ENCODE data around the gene CDK16.

The CDK16 gene

DNA sequence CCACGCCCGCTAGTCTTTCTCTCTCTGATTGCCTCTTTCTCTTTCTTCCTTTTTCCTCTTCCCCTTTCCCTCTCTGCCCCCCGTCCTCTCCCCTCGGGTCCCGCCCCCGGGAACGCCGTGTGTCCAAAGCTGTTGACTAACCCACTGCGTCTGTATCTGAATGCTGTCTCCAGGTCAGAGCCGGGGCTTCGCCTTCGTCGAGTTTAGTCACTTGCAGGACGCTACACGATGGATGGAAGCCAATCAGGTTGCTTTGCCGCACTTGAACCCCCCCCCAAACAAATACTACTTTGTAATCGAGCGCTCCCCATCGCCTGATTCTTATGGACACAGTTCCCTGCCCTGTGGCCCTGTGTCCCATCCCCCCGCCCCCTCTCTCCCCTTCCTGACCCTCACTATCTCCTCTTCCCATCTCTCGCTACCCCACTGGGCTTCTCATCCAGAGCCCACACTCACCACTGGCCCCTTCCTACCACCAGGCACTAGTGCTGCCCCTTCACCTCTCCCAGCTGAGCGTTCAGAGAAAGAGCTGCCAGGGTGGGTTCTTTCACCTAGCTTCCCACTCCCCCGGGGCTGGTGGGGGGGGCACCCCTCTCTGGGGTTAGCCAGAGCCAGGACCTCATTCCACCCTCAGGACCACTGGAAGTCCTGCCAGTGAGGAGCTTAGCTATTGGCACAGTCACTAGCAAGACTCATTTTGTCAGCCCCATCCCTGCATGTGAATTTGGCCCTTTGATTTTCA is 43.5 kb upstream of the CDK16 start:
- Histone ChIP-seq H3K4me1 (no peaks in the 10 kb centered on the region), H3K36me3 (peaks cover 96% of the 10 kb centered on the region), H3K4me3 (no peak overlapping the region), H3K4me2 (no peak overlapping the region), H4K20me1 (peaks cover 89% of the 10 kb centered on the region), H3K27ac (no peak overlapping the region), H3K9ac (no peak overlapping the region), H3K27me3 (peaks cover 70% of the 10 kb centered on the region), H3K9me3 (no peaks in the 10 kb centered on the region)
- TF ChIP-seq Cebpa-rat (IDR thresholded peaks at IDR 0.05): no peak

DNA sequence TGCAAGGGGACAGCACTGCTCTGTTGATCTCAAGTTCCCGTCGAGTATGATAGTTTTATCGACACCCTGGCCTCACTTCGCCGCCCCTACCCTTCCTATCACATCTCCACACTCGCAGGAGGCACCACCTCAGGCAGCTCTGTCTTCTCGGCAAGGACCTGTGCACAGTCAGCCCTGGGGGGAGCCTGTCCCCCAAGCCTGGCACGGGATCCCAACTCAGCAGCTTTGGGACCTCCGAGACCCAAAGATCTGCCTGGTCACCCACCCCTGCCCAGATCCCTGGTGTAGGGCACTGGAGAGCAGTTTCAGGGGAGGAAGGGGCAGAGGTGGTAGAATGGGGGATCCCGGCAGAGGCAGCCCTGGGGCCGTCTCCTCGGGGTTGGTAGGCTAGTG is 42.9 kb upstream of the CDK16 start:
- Histone ChIP-seq H3K36me3 (peaks cover 94% of the 10 kb centered on the region), H3K4me1 (no peaks in the 10 kb centered on the region), H3K9me3 (no peaks in the 10 kb centered on the region), H3K4me3 (no peak overlapping the region), H3K27ac (no peak overlapping the region), H3K4me2 (no peak overlapping the region), H4K20me1 (peaks cover 83% of the 10 kb centered on the region), H3K9ac (no peak overlapping the region), H3K27me3 (peaks cover 64% of the 10 kb centered on the region)
- TF ChIP-seq Cebpa-rat (IDR thresholded peaks at IDR 0.05): no peak

DNA sequence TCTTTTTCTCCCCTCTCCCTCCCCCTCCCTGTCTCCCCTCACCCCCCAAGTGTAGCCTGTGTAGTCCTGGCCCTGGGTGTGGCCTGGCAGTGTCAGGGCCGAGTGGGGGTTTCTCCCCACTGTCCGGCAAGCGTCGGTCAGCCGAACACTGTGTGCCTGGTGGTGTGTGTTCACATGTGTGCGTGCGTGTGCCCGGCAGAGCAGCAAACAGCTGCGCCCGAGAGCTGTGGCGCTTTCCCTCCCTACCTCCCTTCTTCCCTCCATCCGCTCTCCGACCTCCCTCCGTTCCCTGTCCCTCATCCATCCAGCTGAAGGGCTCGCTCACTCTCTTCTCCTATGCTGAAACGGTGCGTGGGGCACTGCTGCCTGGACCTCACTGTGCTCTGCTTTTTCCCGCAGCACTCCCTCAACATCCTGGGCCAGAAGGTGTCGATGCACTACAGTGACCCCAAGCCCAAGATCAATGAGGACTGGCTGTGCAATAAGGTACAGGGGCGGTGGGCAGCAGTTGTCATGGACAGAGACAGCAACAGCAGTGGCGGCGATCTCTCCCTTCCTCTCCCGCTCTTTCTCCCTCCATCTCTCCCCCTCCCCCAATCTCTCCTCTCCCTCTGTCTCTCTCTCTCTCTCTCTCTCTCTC is 42.3 kb upstream of the CDK16 start:
- Histone ChIP-seq H3K36me3 (peaks cover 93% of the 10 kb centered on the region), H4K20me1 (peaks cover 77% of the 10 kb centered on the region), H3K27me3 (peaks cover 63% of the 10 kb centered on the region), H3K4me2 (no peak overlapping the region), H3K4me1 (no peaks in the 10 kb centered on the region), H3K4me3 (no peak overlapping the region), H3K9me3 (no peaks in the 10 kb centered on the region), H3K9ac (no peak overlapping the region), H3K27ac (no peak overlapping the region)
- TF ChIP-seq Cebpa-rat (IDR thresholded peaks at IDR 0.05): no peak

DNA sequence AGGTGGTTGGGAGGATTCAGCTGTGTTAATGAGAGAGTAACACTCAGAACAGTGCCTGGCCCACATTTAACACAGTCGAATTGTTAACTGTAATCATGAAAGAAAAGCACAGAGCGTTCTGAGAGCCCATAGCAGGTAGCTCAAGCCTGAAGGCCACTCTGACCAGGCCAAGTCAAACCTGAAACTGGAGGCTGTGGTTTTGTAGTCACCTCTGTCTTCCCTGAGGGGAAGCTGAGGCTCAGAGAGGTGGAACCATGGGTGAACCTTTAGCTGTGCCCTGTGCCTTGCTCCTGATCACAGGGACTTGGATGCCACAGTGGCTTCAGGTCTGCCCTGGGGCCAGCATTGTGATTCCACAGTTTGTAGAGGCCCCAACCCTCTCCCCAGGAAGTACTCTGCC is 41.4 kb upstream of the CDK16 start:
- Histone ChIP-seq H3K4me1 (no peaks in the 10 kb centered on the region), H3K4me2 (no peak overlapping the region), H3K27me3 (peaks cover 69% of the 10 kb centered on the region), H3K9me3 (no peaks in the 10 kb centered on the region), H4K20me1 (peaks cover 77% of the 10 kb centered on the region), H3K9ac (no peak overlapping the region), H3K36me3 (peaks cover 93% of the 10 kb centered on the region), H3K27ac (no peak overlapping the region), H3K4me3 (no peak overlapping the region)
- no peak for TF ChIP-seq Cebpa-rat (IDR thresholded peaks at IDR 0.05)

DNA sequence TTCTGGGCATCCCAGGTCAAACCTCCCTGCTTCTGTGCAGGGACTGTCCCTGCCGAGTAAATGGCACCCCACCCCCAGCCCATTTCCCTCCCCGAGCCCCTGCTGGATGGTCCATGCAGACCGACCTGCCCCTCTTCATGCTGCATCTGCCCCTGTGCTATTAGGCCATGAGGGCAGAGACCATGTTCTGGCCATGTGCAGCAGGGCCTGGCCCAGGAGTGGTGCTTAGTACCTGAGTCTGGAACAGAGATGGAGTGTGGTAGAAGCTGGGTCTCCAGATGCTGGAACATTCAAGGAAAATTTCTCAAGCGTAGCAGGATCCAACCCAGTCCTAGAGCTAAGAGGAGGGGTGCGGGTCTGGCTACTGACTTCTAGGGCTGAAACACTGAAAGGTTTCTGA is 40.1 kb upstream of the CDK16 start:
- Histone ChIP-seq H4K20me1 (peaks cover 75% of the 10 kb centered on the region), H3K36me3 (peaks cover 92% of the 10 kb centered on the region), H3K4me3 (no peak overlapping the region), H3K9me3 (no peaks in the 10 kb centered on the region), H3K4me1 (no peaks in the 10 kb centered on the region), H3K4me2 (no peak overlapping the region), H3K27me3 (peaks cover 66% of the 10 kb centered on the region), H3K9ac (no peak overlapping the region), H3K27ac (no peak overlapping the region)
- no peak for TF ChIP-seq Cebpa-rat (IDR thresholded peaks at IDR 0.05)

DNA sequence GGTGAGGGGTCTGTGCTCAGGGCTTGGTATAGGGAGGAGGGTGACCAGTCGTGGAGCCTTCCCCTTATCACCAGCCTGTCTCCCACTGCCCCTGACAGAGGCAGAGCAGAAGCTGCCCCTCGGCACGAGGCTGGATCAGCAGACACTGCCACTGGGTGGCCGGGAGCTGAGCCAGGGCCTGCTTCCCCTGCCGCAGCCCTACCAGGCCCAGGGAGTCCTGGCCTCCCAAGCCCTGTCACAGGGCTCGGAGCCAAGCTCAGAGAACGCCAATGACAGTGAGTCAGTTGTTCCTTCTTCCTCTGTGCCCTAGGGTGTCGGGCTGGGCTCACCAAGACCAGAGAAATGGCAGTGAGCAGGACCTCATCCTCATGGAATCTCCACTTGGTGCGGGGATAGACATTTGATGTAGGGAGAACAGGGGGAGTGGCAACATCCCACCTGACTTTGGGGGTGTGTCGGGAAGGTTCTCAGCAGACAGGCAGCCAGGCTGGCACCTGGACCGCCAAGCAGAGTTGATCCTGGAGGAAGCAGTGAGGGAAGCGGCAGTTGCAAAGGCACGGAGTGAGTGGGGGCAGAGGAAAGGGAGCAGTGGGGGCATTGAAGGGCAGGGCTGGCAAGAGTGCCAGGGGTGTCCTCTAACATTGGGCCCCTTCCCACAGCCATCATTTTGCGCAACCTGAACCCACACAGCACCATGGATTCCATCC is 39.1 kb upstream of the CDK16 start:
- no peak overlapping the region for H3K4me3 ChIP-seq
- no peaks in the 10 kb centered on the region for H3K4me1 ChIP-seq
- no peaks in the 10 kb centered on the region for H3K9me3 ChIP-seq
- no peak overlapping the region for H3K4me2 ChIP-seq
- H3K27me3 ChIP-seq: peaks cover 68% of the 10 kb centered on the region
- no peak overlapping the region for H3K9ac ChIP-seq
- peaks cover 80% of the 10 kb centered on the region for H4K20me1 ChIP-seq
- peaks cover 91% of the 10 kb centered on the region for H3K36me3 ChIP-seq
- no peak for TF ChIP-seq Cebpa-rat (IDR thresholded peaks at IDR 0.05)
- H3K27ac ChIP-seq: no peak overlapping the region

DNA sequence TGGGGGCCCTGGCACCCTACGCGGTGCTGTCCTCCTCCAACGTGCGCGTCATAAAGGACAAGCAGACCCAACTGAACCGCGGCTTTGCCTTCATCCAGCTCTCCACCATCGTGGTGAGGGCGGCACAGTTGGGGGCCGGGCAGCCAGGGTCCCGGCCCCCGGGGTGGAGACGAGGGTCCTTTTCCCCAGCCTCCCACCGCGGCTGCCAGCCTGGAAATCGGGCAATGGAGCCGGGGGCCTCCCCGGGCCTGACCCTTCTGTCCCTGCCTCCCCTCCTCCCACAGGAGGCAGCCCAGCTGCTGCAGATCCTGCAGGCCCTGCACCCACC is 38.6 kb upstream of the CDK16 start:
- no peaks in the 10 kb centered on the region for H3K4me1 ChIP-seq
- TF ChIP-seq Cebpa-rat (IDR thresholded peaks at IDR 0.05): no peak
- peaks cover 70% of the 10 kb centered on the region for H3K27me3 ChIP-seq
- peaks cover 83% of the 10 kb centered on the region for H4K20me1 ChIP-seq
- no peak overlapping the region for H3K4me2 ChIP-seq
- no peak overlapping the region for H3K9ac ChIP-seq
- H3K27ac ChIP-seq: no peak overlapping the region
- H3K4me3 ChIP-seq: no peak overlapping the region
- no peaks in the 10 kb centered on the region for H3K9me3 ChIP-seq
- peaks cover 91% of the 10 kb centered on the region for H3K36me3 ChIP-seq

DNA sequence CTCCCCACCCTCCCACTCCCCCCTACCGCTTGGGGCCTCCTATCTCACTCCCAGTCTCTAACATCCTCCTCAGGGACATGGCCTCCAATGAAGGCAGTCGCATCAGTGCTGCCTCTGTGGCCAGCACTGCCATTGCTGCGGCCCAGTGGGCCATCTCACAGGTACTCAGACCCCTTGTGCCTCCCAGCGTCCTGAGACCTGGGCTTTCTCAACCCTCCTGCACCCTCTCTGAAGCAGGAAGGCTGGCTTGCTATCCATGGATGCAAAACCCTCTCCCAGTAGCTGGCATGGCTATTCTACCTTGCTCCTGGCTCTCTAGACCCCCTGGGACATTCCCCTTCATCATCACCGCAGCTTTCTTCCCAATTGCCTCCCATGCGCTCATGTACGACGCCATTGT is 38.1 kb upstream of the CDK16 start:
- no peak for TF ChIP-seq Cebpa-rat (IDR thresholded peaks at IDR 0.05)
- Histone ChIP-seq H4K20me1 (peaks cover 84% of the 10 kb centered on the region), H3K4me3 (no peak overlapping the region), H3K27ac (no peak overlapping the region), H3K4me1 (no peaks in the 10 kb centered on the region), H3K9me3 (no peaks in the 10 kb centered on the region), H3K4me2 (no peak overlapping the region), H3K9ac (no peak overlapping the region), H3K27me3 (peaks cover 74% of the 10 kb centered on the region), H3K36me3 (peaks cover 91% of the 10 kb centered on the region)

DNA sequence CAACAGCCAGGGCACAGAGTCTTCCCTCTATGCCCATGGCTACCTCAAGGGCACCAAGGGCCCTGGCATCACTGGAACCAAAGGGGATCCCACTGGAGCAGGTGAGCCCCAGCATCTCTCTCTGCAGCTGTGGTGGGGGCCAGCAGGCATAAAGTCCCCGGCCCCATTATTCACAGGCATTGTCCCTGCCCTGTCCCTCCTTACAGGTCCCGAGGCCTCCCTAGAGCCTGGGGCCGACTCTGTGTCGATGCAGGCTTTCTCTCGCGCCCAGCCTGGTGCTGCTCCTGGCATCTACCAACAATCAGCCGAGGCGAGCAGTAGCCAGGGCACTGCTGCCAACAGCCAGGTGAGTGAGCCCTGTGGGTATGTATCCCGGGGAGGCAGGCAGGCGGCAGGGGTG is 37.2 kb upstream of the CDK16 start:
- Histone ChIP-seq H3K27ac (no peak overlapping the region), H3K4me1 (no peaks in the 10 kb centered on the region), H3K9me3 (no peaks in the 10 kb centered on the region), H3K36me3 (peaks cover 91% of the 10 kb centered on the region), H3K9ac (no peak overlapping the region), H3K4me3 (no peak overlapping the region), H3K27me3 (peaks cover 73% of the 10 kb centered on the region), H3K4me2 (no peak overlapping the region), H4K20me1 (peaks cover 81% of the 10 kb centered on the region)
- no peak for TF ChIP-seq Cebpa-rat (IDR thresholded peaks at IDR 0.05)

DNA sequence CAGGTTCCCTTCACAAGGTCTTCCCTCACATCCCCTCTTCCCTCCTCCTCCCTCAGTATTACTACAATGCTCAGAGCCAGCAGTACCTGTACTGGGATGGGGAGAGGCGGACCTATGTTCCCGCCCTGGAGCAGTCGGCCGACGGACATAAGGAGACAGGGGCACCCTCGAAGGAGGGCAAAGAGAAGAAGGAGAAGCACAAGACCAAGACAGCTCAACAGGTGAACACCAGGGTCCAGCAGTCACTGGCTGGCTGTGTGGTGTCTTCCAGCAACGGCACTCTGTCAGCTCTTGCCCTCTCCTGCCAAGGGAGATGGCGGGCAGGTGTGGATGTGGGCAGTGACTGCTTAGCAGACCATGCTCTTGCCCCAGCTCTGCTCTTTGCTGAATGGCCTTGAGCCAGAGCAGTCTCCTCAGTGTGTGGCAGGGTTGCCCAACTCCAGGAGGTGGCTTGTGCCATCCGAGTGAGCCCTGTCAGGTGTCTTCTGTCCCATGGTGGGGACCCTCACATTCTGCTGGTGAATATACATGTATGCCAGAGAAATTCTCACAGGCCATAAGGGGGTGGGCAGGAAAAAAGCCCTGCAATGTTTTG is 36.3 kb upstream of the CDK16 start:
- peaks cover 91% of the 10 kb centered on the region for H3K36me3 ChIP-seq
- no peak for TF ChIP-seq Cebpa-rat (IDR thresholded peaks at IDR 0.05)
- peaks cover 81% of the 10 kb centered on the region for H4K20me1 ChIP-seq

More for the DNA sequence above, 36.3 kb upstream of the CDK16 start:
- no peak overlapping the region for H3K9ac ChIP-seq
- H3K27ac ChIP-seq: no peak overlapping the region
- H3K27me3 ChIP-seq: peaks cover 67% of the 10 kb centered on the region
- no peak overlapping the region for H3K4me3 ChIP-seq
- H3K9me3 ChIP-seq: no peaks in the 10 kb centered on the region
- H3K4me1 ChIP-seq: no peaks in the 10 kb centered on the region
- H3K4me2 ChIP-seq: no peak overlapping the region
